COR-L47 (cell line): ENCODE results near the gene SULT1A3.
"Not testable (repeated sequence)": the region's sequence is repeated elsewhere in the genome, so short reads cannot be mapped to it uniquely, and the experiment has no call there.

ENCODE experiments used
- DNase-seq: peaks from one replicate; lab custom pipeline; 2025; lab: John Stamatoyannopoulos, UW

The SULT1A3 gene

GRCh38 chr16:30186782-30187555 lies 12.1 kb upstream of the SULT1A3 start:
- no peak for DNase-seq

DNA sequence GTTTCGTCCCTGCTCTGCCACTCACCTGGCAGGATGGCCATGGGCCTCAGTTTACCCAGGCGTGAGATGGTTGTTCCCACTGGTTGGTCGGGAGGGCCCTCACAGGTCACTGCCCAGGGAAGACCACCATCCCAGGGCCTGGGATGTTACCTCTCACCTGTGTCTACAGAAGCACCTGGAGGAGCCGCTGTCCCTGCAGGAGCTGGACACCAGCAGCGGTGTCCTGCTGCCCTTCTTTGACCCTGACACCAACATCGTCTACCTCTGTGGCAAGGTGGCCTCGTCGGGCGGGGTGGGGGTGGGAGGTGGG lies 11.5 kb upstream of the SULT1A3 start:
- DNase-seq: no peak

- DNase-seq: no peak
Observed at GRCh38 chr16:30187971-30188561, 11.0 kb upstream of the SULT1A3 start.

DNA sequence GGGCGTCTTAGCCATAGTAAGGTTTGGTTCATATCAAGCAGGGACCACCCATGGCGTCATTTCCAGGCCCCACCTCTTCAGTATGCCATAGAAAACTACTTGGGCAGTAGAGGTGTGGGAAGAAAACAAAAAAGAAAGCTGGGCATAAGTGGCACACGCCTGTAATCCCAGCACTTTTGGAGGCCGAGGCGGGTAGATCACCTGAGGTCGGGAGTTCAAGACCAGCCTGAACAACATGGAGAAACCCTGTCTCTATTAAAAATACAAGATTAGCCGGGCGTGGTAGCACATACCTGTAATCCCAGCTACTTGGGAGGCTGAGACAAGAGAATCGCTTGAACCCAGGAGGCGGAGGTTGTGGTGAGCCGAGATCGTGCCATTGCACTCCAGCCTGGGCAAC lies 7.9 kb upstream of the SULT1A3 start:
- DNase-seq: not testable (repeated sequence)

DNA sequence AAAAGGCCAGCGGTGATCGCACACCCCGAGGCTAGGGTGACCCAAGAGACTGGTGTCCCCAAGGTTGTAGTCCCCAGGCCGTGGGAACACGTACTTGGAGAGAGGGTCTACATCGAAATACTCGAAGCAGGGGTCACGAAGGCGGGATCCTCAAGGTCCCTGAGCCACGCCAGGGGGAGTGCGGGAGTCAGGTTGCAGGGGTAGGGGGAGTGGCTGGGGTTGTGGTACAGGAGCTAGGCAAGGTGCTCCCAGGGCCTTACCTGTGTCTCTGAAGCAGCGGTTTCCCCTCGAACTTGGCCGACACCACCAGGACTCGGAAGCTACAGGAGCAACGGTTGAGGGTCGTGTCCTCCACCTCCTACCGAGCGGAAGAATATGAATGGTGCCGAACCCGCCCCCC lies 6.0 kb upstream of the SULT1A3 start:
- not testable (repeated sequence) for DNase-seq

DNA sequence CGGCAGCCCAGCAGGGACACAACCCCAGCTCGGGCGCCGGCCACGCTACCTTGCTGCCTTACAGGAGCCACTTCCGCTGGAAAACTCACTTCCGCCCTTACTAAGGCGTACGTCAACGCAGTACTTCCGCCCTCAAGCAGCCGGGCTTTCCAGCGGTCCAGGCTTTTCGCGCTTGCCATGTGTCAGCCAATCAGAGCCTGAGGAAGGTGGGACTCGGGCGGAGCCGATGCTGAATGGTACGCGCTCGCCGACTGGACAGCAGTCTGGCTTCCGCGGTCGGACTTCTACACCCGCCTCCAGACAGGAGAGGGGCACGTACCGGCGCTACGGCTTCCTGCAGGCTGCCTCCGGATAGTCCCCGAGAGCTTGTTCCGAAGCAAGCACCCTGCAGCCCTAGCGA lies 5.4 kb upstream of the SULT1A3 start, which contains the start of the genes BOLA2B and SLX1A:
BOLA2B (minus strand) TSS at position 52 of the 400 bp plus-strand sequence. CDS start 71 bp downstream, outside the sequence.
SLX1A (plus strand) TSS at position 261 of the 400 bp plus-strand sequence. CDS start 210 bp downstream, outside the sequence.
- DNase-seq: not testable (repeated sequence)

DNA sequence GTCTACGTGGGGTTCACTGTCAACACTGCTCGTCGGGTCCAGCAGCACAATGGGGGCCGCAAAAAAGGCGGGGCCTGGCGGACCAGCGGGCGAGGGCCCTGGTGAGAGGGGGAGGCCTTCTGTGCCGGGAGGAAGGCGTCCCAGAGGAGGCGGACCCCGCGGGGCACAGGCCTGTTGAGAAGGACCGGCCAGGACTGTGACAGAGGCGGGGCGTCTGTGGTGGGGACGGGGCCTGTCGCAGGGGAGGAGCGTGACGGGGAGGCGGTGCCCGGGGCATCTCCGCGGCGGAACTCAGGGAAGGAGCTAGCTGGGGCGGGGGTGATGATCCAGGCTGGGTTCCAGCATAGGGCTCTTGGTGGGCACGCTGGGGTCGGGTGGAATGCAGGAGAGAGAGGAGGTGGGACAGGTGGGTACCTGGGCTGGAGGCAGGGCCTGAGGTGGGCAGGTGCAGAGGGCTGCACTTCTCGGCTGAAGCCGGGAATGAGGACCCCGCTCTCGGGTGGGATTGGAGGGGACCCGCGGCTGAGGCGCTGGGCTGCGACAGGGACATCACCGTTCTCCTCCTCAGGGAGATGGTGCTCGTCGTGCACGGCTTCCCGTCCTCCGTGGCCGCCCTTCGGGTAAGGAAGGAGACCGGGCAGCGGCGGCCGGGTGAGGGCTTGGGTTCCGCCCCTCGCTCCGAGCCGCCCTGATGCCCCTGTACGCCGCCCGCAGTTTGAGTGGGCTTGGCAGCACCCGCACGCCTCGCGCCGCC lies 4.7 kb upstream of the SULT1A3 start:
- DNase-seq: not testable (repeated sequence)

DNA sequence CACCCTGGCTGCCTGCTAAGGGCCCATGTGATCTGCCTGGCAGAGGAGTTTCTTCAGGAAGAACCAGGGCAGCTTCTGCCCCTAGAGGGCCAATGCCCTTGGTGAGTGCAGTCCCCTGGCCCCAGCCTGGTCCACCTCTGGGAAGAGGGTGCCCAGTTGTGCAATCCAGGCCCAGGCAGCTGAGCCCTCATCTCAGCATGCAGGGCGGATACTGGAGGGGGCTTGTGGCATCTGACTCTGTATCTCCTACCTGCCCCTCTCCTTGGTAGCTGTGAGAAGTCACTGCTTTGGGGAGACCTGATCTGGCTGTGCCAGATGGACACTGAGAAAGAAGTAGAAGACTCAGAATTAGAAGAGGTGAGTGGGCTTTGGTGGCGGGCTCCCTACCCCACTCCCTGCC lies 2.1 kb upstream of the SULT1A3 start:
- DNase-seq: not testable (repeated sequence)

GRCh38 chr16:30199608-30200343 lies 721 bp downstream of the SULT1A3 start:
- DNase-seq: not testable (repeated sequence)

- not testable (repeated sequence) for DNase-seq
Observed at GRCh38 chr16:30205541-30206236, 6.6 kb downstream of the SULT1A3 start.

GRCh38 chr16:30206252-30206651 lies 7.2 kb downstream of the SULT1A3 start:
- DNase-seq: not testable (repeated sequence)

GRCh38 chr16:30207063-30207704 lies 8.1 kb downstream of the SULT1A3 start:
- not testable (repeated sequence) for DNase-seq

DNA sequence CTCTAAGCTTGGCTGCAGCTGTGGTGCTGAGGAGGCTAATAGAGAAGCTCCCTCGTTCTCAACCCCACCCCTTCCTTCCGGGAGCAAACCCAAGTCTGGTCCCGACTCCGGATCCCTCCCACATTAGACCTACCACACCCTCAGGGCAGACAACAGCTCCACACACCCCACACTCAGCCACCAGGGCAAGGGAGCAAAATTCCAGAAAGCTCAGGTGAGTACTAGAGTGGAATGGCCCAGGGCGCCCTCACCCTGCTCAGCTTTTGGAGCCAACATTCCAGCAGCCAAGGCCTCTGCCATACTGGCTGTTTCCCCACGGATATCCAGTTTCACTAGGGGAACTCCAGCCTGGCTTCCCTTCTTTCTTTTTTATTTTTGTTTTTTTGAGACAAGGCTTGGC lies 10.0 kb downstream of the SULT1A3 start:
- DNase-seq: not testable (repeated sequence)

DNA sequence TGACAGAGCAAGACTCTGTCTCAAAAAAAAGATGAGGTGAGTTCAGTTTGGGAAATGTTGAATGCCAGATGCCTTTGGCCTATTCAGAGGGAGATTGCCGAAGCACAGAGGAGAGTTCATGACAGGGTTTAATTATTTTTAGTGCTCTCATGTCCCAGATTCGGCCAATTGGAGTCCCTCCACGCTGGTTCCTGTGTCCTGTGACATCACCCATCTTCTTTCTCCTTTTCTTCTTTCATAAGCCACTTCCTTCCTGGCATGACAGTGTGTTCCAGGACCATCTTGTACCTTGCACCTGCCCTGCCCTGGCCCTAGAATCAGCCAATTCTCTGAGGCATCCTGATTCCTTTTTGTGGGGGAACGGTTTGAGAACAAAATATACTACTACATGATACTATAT lies 12.4 kb downstream of the SULT1A3 start:
- not testable (repeated sequence) for DNase-seq

- not testable (repeated sequence) for DNase-seq
Observed at GRCh38 chr16:30217082-30217481, 18.0 kb downstream of the SULT1A3 start.

- not testable (repeated sequence) for DNase-seq
Observed at GRCh38 chr16:30248379-30248778, 49.3 kb downstream of the SULT1A3 start, which contains the start of gene NPIPB13. TSS of gene NPIPB13 (minus strand) at chr16:30248479. CDS start at chr16:30245573, 2,906 bp downstream.
